GM19035 (cell line): ENCODE results near the gene LSP1.

Experiments used
- ATAC-seq: cut with Tn5 transposase; IDR thresholded peaks from one replicate; pipeline ENCODE4 v1.9.1; 2021; ENCODE audit not compliant: unreplicated experiment

LSP1 gene

GRCh38 chr11:1847006-1847735 is 5.7 kb upstream of the LSP1 start:
- ATAC-seq: no peak

- ATAC-seq: no peak
These were observed 4.8 kb upstream of the LSP1 start for GRCh38 chr11:1847926-1848639.

DNA sequence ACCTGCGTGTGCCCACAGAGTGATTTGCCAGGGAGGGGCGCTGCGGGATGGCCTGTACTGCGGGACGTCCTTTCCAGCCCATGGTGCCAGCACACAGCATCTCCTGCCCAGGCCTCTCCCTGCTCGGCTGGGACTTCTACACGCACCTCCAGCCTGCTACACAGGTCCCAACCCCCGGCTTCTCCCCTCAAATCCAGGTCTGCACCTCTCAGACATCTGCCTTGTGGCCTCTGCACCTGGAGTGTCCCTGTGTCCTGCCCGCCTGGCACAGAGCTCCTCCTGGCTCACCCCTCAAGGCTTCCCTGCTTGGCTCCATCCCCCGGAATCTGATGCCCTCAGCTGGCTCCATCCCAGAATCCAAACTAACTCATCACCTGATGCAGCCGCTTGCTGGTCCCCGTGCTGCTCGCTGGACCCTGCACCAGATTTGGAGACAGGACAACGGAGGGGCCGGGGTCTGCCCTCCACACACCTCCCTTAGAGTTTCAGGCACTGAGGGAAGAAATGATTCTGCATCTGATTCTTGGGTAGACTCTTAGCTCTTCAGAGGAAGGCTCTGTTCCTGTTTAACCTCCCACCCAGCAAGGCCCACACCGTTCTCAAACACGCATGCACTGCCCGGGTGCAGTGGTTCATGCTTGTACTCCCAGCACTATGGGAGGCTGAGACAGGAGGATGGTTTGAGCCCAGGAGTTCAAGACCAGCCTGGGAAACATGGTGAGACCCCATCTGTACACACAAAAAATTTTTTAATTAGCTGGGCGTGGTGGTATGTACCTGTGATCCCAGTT is 4.0 kb upstream of the LSP1 start:
- no peak for ATAC-seq

- no peak for ATAC-seq
These were observed 1.3 kb upstream of the LSP1 start for GRCh38 chr11:1851468-1852180.

DNA sequence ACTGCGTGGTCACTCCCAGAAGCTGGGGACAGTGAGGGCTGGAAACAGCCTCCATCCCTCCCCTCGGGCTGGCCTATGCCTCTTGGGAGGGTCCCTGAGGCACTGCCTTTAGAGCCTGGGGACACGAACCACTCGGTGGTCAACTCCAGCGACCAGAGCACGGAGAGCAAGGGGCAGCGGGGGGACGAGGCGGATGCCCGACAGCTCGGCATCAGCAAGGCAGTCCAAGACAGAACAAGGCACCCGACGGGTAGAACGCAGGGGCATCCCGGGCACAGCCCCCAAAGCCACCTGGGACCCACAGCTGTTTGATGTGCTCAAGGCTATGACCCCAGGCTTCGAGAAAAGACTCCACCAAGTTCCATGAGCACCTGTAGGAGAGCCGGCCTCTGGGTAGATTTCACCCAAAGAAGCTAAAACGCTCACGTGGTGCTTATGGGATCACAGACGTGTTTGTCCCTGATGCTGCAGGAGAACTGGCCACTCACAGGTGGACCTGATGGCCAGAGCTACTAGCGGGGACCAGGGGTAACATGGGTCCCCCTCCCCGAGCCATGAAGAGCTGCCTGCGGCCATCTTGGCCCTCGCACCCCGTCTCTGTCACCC is 510 bp upstream of the LSP1 start:
- no peak for ATAC-seq

GRCh38 chr11:1853376-1854131 is 670 bp downstream of the LSP1 start:
- ATAC-seq: no peak

- ATAC-seq: peak; percentile 13
These were observed 1.5 kb downstream of the LSP1 start for GRCh38 chr11:1854132-1854948.

DNA sequence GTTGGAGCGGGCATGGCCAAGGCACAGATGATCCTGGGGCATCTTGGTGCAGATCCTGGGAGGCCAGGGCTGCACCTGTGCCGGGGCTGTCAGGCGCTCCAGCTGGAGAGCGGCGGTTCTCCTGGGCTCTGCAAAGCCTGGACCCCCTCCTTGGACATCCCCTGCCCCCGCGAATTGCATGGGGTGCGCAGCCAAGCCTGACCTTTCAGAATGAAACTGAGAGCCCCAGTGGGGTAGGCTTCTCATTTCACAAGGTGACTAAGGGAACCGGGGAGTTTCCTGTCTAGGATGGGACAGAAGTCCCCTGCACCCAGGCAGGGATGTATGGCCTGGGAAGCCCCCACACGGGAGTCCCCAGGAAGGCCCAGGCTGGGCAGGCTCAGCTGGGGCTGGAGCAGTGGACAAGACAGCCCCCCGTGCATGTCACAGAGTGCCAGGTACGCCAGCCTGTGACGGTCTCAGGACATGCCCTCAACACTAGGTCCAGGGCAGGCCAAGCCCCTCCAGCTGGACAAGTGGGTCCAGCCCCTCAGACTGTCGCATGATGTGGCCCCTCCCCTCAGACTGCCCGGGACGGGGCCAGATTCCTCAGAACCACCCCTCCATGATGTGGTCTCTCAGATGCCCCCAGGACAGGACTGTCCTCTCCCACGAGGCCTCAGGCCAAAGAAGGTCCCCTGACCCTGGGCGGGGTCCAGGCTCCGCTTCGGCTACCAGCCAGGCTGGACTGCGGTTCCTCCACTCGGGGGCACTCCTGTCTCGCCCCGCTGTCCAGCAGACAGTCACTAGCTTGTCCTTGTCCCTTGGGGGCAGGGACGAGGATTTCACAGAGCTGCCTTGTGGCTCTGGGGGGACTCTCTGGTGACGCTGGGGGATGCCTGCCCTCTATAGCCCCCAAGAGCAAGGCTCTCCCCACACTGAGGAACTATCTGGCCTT is 2.3 kb downstream of the LSP1 start:
- peak; percentile 35 for ATAC-seq

DNA sequence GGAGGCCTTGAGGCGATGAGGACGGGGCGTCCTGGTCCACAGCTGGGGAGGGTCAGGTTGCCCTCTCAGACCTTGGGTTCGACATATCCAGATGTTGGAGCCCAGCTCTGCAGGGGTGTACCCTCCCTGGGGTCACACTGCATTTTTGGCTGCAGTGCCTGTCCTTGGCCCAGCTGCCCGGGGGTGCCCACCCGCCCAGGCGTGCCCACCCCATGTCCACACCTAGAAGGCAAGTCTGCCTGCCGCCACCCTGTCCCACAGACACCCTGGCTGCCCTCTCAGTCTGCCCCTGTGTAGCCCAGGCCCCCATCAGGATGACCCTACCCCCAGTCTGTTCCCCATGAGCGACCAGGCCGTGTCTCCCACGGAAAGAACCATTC is 3.0 kb downstream of the LSP1 start:
- no peak for ATAC-seq

DNA sequence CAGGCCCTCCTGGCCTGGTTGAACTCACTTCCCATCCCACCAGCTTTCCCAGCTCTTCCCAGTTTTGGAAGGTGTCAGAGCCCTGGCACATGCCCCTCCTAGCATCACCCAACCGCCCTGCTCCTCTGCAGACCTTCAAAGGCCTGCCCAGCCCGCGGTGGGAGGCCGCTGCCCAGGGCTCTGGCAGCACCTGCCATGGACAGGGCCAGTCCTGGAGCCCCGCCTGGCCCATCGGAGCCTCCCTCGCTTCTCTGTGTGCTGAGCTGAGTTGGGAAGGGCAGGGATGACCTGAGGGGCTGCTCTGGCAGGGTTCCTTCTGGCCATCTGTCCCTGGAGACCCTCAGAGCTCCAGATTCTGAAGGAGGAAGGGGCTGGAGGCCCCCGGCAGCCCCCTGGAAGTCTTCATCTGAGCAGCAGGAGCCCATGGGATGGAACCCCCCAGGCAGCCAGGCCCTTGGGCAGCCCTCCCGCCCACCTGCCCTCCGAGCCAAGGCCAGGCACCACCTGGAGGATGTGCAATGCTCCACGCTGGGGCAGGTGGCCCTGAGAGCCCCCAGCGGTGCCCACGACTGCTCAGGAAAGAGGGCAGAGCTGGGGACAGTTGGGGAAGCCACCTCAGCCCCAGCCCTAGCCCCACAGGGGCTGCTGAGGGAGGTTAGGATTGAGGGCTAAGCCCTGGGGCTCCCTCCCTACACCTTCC is 3.6 kb downstream of the LSP1 start:
- ATAC-seq: no peak

DNA sequence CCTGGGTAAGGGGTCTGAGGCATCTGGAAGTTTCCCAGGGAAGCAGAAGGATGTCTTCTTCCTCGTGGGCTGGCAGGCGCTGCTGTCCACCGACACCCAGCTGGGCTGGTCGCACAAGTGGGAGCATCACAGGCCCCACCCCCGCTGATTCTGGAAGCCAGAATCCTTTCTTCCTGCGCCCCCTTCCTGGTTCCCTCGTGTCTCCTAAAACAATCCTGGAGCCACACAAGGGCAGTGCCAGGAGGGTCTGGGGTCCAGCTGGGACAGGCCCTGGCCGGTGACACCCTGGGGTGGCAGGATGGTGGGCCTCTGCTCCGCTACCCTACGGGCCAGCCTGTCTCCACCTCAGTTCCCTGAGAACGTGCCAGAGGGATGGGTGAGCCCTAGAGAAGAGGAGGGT is 4.2 kb downstream of the LSP1 start:
- no peak for ATAC-seq

DNA sequence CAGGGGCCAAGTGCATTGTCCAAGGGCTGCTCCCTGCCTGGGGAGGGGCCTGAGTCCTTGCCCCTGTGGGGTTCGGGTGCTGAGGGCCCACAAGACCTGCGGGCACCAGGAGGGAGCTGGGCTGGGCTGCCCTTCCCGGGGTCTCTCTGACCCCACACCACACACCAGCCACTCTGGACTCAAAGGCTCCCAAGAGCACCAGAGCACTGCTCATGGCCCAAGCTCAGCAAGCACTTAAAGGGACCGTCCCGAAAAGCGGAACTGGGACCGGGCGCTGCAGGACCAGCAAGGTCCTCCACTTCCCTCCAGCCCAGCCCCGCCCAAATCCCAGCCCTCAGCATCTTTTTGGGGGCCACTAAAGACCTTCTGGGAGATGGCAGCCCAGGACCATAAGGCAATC is 5.3 kb downstream of the LSP1 start:
- no peak for ATAC-seq

- ATAC-seq: no peak
These were observed 5.7 kb downstream of the LSP1 start for GRCh38 chr11:1858576-1858975.

- ATAC-seq: no peak
These were observed 6.1 kb downstream of the LSP1 start for GRCh38 chr11:1859004-1859403.

- ATAC-seq: no peak
These were observed 7.2 kb downstream of the LSP1 start for GRCh38 chr11:1860108-1860507.

- no peak for ATAC-seq
These were observed 8.8 kb downstream of the LSP1 start for GRCh38 chr11:1861435-1862411.
